ENCODE data around the gene SLC6A14. TPM values are rescaled to one million over a fixed set of nuclear protein-coding genes. Genes with fewer than 3 reads are reported as not detected.

The SLC6A14 gene
- total RNA-seq (not detected in 2 replicates), polyA plus RNA-seq (not detected in 2 replicates), polyA minus RNA-seq (not detected in 2 replicates)
- not detected for total RNA-seq (2013)

- no peaks in the 10 kb centered on the region for H4K20me1 ChIP-seq (ENCODE audit: control insufficient read depth, insufficient read depth, low read length, poor library complexity, severe bottlenecking)
- Mint-ChIP-seq H3K4me3 (no peak within 1 kb of the TSS), H3K4me1 (no peaks in the 10 kb centered on the region), H3K27ac (no peak within 1 kb of the TSS), H3K9me3 (ENCODE audit: insufficient read depth) (no peaks in the 10 kb centered on the region), H3K27me3 (no peaks in the 10 kb centered on the region)
- H3K27ac ChIP-seq (ENCODE audit: low read length in 2 of 2), result no peak within 1 kb of the TSS
- no peaks in the 10 kb centered on the region for H3K27me3 ChIP-seq (replicated peaks in 1 of 4; ENCODE audit: control extremely low read depth in 1 of 4, control insufficient read depth in 3 of 4, insufficient read depth in 4 of 4, low read length in 3 of 4)
- H3K4me1 ChIP-seq (ENCODE audit: control insufficient read depth in 2 of 2, insufficient read depth in 2 of 2, low read length in 2 of 2), result no peaks in the 10 kb centered on the region
- CTCF ChIA-PET, result no interaction called here
- H3K36me3 ChIP-seq (replicated peaks in 1 of 2; ENCODE audit: control extremely low read depth in 1 of 2, control insufficient read depth in 1 of 2, extremely low read depth in 1 of 2, insufficient read depth in 2 of 2, low read length in 1 of 2), result no peaks in the 10 kb centered on the region
- no peaks in the 10 kb centered on the region for H3K79me2 ChIP-seq (ENCODE audit: control insufficient read depth, insufficient read depth, low read length)
- no peak within 1 kb of the TSS for H2AFZ ChIP-seq (ENCODE audit: insufficient read depth, low read depth, low read length, poor library complexity, severe bottlenecking)
- no peak within 1 kb of the TSS for H3K9ac ChIP-seq (ENCODE audit: low read length)
- H3K4me3 ChIP-seq (ENCODE audit: control extremely low read depth in 1 of 5, extremely low read depth in 1 of 5, insufficient read depth in 1 of 5, low read depth in 2 of 5, low read length in 4 of 5), result no peak within 1 kb of the TSS
- intact Hi-C loops (cut with micrococcal nuclease), result no loop called here
- no peak for ATAC-seq (ENCODE audit: low read depth)
- H3K4me2 ChIP-seq (replicated peaks; ENCODE audit: low read depth, low read length, poor library complexity, severe bottlenecking), result no peak within 1 kb of the TSS
- WGBS (ENCODE audit: insufficient coverage), result 83% methylated on average over 4 of the region's 9 CpGs
- no peak for TF ChIP-seq EZH2 (IDR thresholded peaks at IDR 0.05; ENCODE audit: borderline replicate concordance, insufficient read depth, low read depth, low read length, poor library complexity, severe bottlenecking)
- no peak for TF ChIP-seq CTCF (IDR thresholded peaks at IDR 0.05)
- H3K9me3 ChIP-seq (ENCODE audit: control extremely low read depth in 1 of 3, control insufficient read depth in 2 of 3, insufficient read depth in 1 of 3, low read length in 2 of 3), result peaks cover 0 to 4% (median 0%) of the 10 kb centered on the region in 3 donors
- DNase-seq, result no peak
- POLR2A ChIA-PET, result no interaction called here
Measured at GRCh38 chrX:116436358-116436816, at the start of gene SLC6A14. Gene SLC6A14, plus strand, starts transcription at chrX:116436606. Its CDS starts 104 bp downstream, at chrX:116436710.

GRCh38 chrX:116395752-116396151 lies 40.7 kb upstream of the SLC6A14 start:
- intact Hi-C loops (cut with micrococcal nuclease), result no loop called here
- no peaks in the 10 kb centered on the region for H3K27me3 ChIP-seq (replicated peaks in 1 of 4; ENCODE audit: control extremely low read depth in 1 of 4, control insufficient read depth in 3 of 4, insufficient read depth in 4 of 4, low read length in 3 of 4)
- no peak for ATAC-seq (ENCODE audit: low read depth)
- TF ChIP-seq EZH2 (IDR thresholded peaks at IDR 0.05; ENCODE audit: borderline replicate concordance, insufficient read depth, low read depth, low read length, poor library complexity, severe bottlenecking) (no peak), CTCF (IDR thresholded peaks at IDR 0.05) (no peak)
- no CpG with 5 or more reads among the region's 7 CpGs for WGBS (ENCODE audit: insufficient coverage)
- Mint-ChIP-seq H3K27ac (no peak overlapping the region), H3K27me3 (no peaks in the 10 kb centered on the region), H3K4me1 (no peaks in the 10 kb centered on the region), H3K4me3 (no peak overlapping the region), H3K9me3 (ENCODE audit: insufficient read depth) (no peaks in the 10 kb centered on the region)
- no peak overlapping the region for H2AFZ ChIP-seq (ENCODE audit: insufficient read depth, low read depth, low read length, poor library complexity, severe bottlenecking)
- no peaks in the 10 kb centered on the region for H3K9me3 ChIP-seq (ENCODE audit: control extremely low read depth in 1 of 3, control insufficient read depth in 2 of 3, insufficient read depth in 1 of 3, low read length in 2 of 3)
- ChIA-PET POLR2A (no interaction called here), CTCF (no interaction called here)
- no peaks in the 10 kb centered on the region for H3K4me1 ChIP-seq (ENCODE audit: control insufficient read depth in 2 of 2, insufficient read depth in 2 of 2, low read length in 2 of 2)
- H3K36me3 ChIP-seq (replicated peaks in 1 of 2; ENCODE audit: control extremely low read depth in 1 of 2, control insufficient read depth in 1 of 2, extremely low read depth in 1 of 2, insufficient read depth in 2 of 2, low read length in 1 of 2), result no peaks in the 10 kb centered on the region
- H4K20me1 ChIP-seq (ENCODE audit: control insufficient read depth, insufficient read depth, low read length, poor library complexity, severe bottlenecking), result no peaks in the 10 kb centered on the region
- no peak overlapping the region for H3K4me3 ChIP-seq (ENCODE audit: control extremely low read depth in 1 of 5, extremely low read depth in 1 of 5, insufficient read depth in 1 of 5, low read depth in 2 of 5, low read length in 4 of 5)
- no peak overlapping the region for H3K27ac ChIP-seq (ENCODE audit: low read length in 2 of 2)
- no peaks in the 10 kb centered on the region for H3K79me2 ChIP-seq (ENCODE audit: control insufficient read depth, insufficient read depth, low read length)
- no peak for DNase-seq
- no peak overlapping the region for H3K9ac ChIP-seq (ENCODE audit: low read length)
- H3K4me2 ChIP-seq (replicated peaks; ENCODE audit: low read depth, low read length, poor library complexity, severe bottlenecking), result no peak overlapping the region
